ENCODE measurements around the gene SNRNP70.
A peak's percentile ranks its signal among the peaks of the same experiment; 100 is the strongest.
"Not testable (repeated sequence)": the region's sequence is repeated elsewhere in the genome, so short reads cannot be mapped to it uniquely, and the experiment has no call there.

The SNRNP70 gene

GRCh38 chr19:49064029-49064629 lies 21.1 kb upstream of the SNRNP70 start:
- no peak for DNase-seq (ENCODE audit: low read depth, low spot score)

GRCh38 chr19:49064768-49065611 lies 20.3 kb upstream of the SNRNP70 start, which contains the start of gene NTF4:
TSS of gene NTF4 (minus strand) at chr19:49064818. CDS start at chr19:49061997, 2,821 bp downstream.
- no peak for DNase-seq (ENCODE audit: low read depth, low spot score)

- no peak for DNase-seq (ENCODE audit: low read depth, low spot score)
Measured at GRCh38 chr19:49065905-49066512, 19.2 kb upstream of the SNRNP70 start.

- DNase-seq (ENCODE audit: low read depth, low spot score): no peak
Measured at GRCh38 chr19:49067554-49067953, 17.7 kb upstream of the SNRNP70 start.

- no peak for DNase-seq (ENCODE audit: low read depth, low spot score)
Measured at GRCh38 chr19:49069026-49069425, 16.2 kb upstream of the SNRNP70 start.

GRCh38 chr19:49070416-49070815 lies 14.8 kb upstream of the SNRNP70 start:
- DNase-seq (ENCODE audit: low read depth, low spot score): no peak

- no peak for DNase-seq (ENCODE audit: low read depth, low spot score)
Measured at GRCh38 chr19:49071860-49072547, 13.2 kb upstream of the SNRNP70 start.

- DNase-seq (ENCODE audit: low read depth, low spot score): no peak
Measured at GRCh38 chr19:49073514-49074378, 11.5 kb upstream of the SNRNP70 start.

GRCh38 chr19:49074869-49075268 lies 10.4 kb upstream of the SNRNP70 start:
- DNase-seq (ENCODE audit: low read depth, low spot score): not testable (repeated sequence)

GRCh38 chr19:49080392-49080791 lies 4.9 kb upstream of the SNRNP70 start:
- DNase-seq (ENCODE audit: low read depth, low spot score): no peak

GRCh38 chr19:49081273-49081672 lies 4.0 kb upstream of the SNRNP70 start:
- no peak for DNase-seq (ENCODE audit: low read depth, low spot score)

- no peak for DNase-seq (ENCODE audit: low read depth, low spot score)
Measured at GRCh38 chr19:49084206-49085019, 838 bp upstream of the SNRNP70 start.

GRCh38 chr19:49085868-49086232 lies 599 bp downstream of the SNRNP70 start:
- DNase-seq (ENCODE audit: low read depth, low spot score): no peak

- no peak for DNase-seq (ENCODE audit: low read depth, low spot score)
Measured at GRCh38 chr19:49086296-49086695, 1.0 kb downstream of the SNRNP70 start.

GRCh38 chr19:49091391-49092038 lies 6.3 kb downstream of the SNRNP70 start:
- DNase-seq (ENCODE audit: low read depth, low spot score): no peak

- DNase-seq (ENCODE audit: low read depth, low spot score): no peak
Measured at GRCh38 chr19:49092686-49093085, 7.4 kb downstream of the SNRNP70 start.

- no peak for DNase-seq (ENCODE audit: low read depth, low spot score)
Measured at GRCh38 chr19:49094505-49095482, 9.5 kb downstream of the SNRNP70 start.

- peak; percentile 63 for DNase-seq (ENCODE audit: low read depth, low spot score)
Measured at GRCh38 chr19:49097453-49098288, 12.4 kb downstream of the SNRNP70 start.

Data from activated CD4-positive, CD25-positive, alpha-beta regulatory T cell treated with anti-CD3 and anti-CD28 coated beads, Interleukin-2, amount 50 U/mL, for 16 hours (primary cell).